Measurements from ENCODE around the gene COL11A2.

DNA sequence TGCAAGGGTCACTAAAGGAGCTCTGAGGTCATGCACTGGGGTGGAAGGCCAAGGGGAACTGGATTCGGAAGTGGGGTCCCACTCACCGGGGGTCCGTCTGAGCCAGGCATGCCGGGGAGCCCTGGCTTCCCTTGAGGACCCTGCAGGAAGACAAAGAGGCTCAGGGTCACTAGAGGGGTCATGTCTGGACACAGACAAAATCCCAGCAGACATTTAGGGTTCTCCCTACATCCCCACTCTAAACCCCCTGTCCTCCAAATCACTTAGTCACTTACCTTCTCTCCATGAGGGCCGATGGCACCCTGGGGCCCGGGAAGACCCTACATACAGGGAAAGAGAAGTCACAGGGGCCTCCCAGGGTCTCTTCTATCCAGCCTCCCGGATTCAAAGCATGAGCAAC is 15.4 kb downstream of the COL11A2 start:
- TF ChIP-seq TAF1 (IDR thresholded peaks at IDR 0.05; ENCODE audit: low read depth, low read length) (no peak), POLR2A (IDR thresholded peaks at IDR 0.05; ENCODE audit: low read depth, low read length) (no peak), POLR2AphosphoS5 (IDR thresholded peaks at IDR 0.05; ENCODE audit: low read depth, low read length) (no peak), PAX5 (IDR thresholded peaks at IDR 0.05; ENCODE audit: insufficient read depth, low read length, severe bottlenecking) (no peak)
